HG02884 (cell line): ENCODE measurements around the gene MAP7.

ENCODE experiments used
- ATAC-seq: cut with Tn5 transposase; IDR thresholded peaks from one replicate; pipeline ENCODE4 v1.9.1; 2021; ENCODE audit warnings: mild to moderate bottlenecking, moderate library complexity; ENCODE audit not compliant: unreplicated experiment

MAP7 gene

GRCh38 chr6:136344420-136344819 is 205.8 kb downstream of the MAP7 start:
- ATAC-seq, result no peak

- ATAC-seq, result no peak
Measured at GRCh38 chr6:136343700-136344099, 206.5 kb downstream of the MAP7 start.

GRCh38 chr6:136343275-136343674 is 206.9 kb downstream of the MAP7 start:
- no peak for ATAC-seq

GRCh38 chr6:136341967-136342366 is 208.3 kb downstream of the MAP7 start:
- ATAC-seq, result no peak

GRCh38 chr6:136341367-136341766 is 208.9 kb downstream of the MAP7 start:
- no peak for ATAC-seq

- no peak for ATAC-seq
Measured at GRCh38 chr6:136338486-136338885, 211.7 kb downstream of the MAP7 start.

GRCh38 chr6:136337606-136338005 is 212.6 kb downstream of the MAP7 start:
- ATAC-seq, result no peak

- ATAC-seq, result no peak
Measured at GRCh38 chr6:136337121-136337520, 213.1 kb downstream of the MAP7 start.

- no peak for ATAC-seq
Measured at GRCh38 chr6:136335736-136336363, 214.4 kb downstream of the MAP7 start.

- no peak for ATAC-seq
Measured at GRCh38 chr6:136334853-136335252, 215.4 kb downstream of the MAP7 start.

- no peak for ATAC-seq
Measured at GRCh38 chr6:136334465-136334846, 215.8 kb downstream of the MAP7 start.

GRCh38 chr6:136333824-136334464 is 216.3 kb downstream of the MAP7 start:
- ATAC-seq, result no peak

GRCh38 chr6:136331461-136331860 is 218.8 kb downstream of the MAP7 start:
- ATAC-seq, result no peak

- ATAC-seq, result no peak
Measured at GRCh38 chr6:136330634-136331033, 219.6 kb downstream of the MAP7 start.

GRCh38 chr6:136326038-136326553 is 224.1 kb downstream of the MAP7 start:
- ATAC-seq, result no peak

- no peak for ATAC-seq
Measured at GRCh38 chr6:136324686-136325380, 225.4 kb downstream of the MAP7 start.

GRCh38 chr6:136323431-136324112 is 226.7 kb downstream of the MAP7 start:
- no peak for ATAC-seq

- no peak for ATAC-seq
Measured at GRCh38 chr6:136319732-136320131, 230.5 kb downstream of the MAP7 start.

- ATAC-seq, result no peak
Measured at GRCh38 chr6:136318676-136319075, 231.5 kb downstream of the MAP7 start.

- no peak for ATAC-seq
Measured at GRCh38 chr6:136317971-136318370, 232.3 kb downstream of the MAP7 start.

GRCh38 chr6:136317021-136317694 is 233.1 kb downstream of the MAP7 start:
- peak; percentile 70 for ATAC-seq
